ENCODE measurements around the gene HDHD5.

GRCh38 chr22:17194213-17194612 lies 35.1 kb upstream of the HDHD5 start:
- no peak for TF ChIP-seq EZH2 (IDR thresholded peaks at IDR 0.05)
- TF ChIP-seq CTCF (IDR thresholded peaks at IDR 0.05), result no peak

All from neural progenitor cell (in vitro differentiated cells).